D721Med (cell line): ENCODE data around the gene GNG12.

ENCODE experiments used
- DNase-seq: peaks from one replicate; pipeline ENCODE4 v3.0.0; 2011; ENCODE audit warnings: low spot score; ENCODE audit not compliant: insufficient read length
- FAIRE-seq: peaks from 2 replicates; lab custom pipeline; 2011; peaks lifted over from hg19 to GRCh38; lab: Jason Lieb, UNC
- TF ChIP-seq, protein P1 (sequence below): IDR thresholded peaks from 2 replicates; pipeline ENCODE4 v1.5.1; 2012; ENCODE audit warnings: mild to moderate bottlenecking, control low read depth; ENCODE audit not compliant: insufficient read depth; ENCODE audit errors: missing control alignments

The GNG12 gene

DNA sequence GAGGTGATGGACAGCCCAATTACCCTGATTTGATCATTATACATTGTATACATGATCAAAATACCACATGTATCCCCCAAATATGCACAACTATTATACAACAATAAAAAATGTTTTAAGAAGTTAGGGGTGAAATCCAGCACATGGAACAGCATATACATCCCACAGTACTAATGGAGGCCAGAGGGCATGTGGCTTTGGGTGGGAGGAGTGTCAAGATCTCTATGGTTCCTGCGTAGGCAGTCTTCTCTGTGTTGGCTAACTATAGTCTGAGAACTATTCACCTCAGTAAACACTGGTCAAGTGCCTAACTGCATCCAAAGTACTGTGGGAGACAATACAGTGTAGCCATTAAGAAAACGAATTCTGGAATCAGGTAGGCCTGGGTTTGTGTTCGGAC is 74.2 kb downstream of the GNG12 start:
- TF ChIP-seq, protein P1, sequence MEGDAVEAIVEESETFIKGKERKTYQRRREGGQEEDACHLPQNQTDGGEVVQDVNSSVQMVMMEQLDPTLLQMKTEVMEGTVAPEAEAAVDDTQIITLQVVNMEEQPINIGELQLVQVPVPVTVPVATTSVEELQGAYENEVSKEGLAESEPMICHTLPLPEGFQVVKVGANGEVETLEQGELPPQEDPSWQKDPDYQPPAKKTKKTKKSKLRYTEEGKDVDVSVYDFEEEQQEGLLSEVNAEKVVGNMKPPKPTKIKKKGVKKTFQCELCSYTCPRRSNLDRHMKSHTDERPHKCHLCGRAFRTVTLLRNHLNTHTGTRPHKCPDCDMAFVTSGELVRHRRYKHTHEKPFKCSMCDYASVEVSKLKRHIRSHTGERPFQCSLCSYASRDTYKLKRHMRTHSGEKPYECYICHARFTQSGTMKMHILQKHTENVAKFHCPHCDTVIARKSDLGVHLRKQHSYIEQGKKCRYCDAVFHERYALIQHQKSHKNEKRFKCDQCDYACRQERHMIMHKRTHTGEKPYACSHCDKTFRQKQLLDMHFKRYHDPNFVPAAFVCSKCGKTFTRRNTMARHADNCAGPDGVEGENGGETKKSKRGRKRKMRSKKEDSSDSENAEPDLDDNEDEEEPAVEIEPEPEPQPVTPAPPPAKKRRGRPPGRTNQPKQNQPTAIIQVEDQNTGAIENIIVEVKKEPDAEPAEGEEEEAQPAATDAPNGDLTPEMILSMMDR = no peak
- no peak for DNase-seq
- no peak for FAIRE-seq

DNA sequence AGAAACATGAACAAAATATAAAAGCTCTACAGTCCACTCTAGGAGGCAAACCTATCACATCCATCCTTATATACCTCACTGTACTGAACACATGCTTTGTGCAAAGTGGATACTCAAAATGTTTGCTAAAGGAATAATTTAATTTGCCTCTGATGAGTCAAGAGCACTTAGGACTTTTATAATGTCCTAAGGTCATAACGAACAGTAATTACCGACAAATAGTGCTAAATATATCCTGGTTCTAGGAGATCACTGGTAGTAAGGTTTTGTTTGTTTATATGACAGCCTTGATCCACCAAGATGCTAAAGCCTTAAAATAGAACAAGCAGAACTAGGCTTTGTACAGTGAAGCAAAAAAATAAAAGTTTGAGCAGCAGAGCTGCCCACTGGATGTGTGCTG is 77.6 kb downstream of the GNG12 start:
- DNase-seq = no peak
- FAIRE-seq = no peak
- TF ChIP-seq, protein P1 = no peak

DNA sequence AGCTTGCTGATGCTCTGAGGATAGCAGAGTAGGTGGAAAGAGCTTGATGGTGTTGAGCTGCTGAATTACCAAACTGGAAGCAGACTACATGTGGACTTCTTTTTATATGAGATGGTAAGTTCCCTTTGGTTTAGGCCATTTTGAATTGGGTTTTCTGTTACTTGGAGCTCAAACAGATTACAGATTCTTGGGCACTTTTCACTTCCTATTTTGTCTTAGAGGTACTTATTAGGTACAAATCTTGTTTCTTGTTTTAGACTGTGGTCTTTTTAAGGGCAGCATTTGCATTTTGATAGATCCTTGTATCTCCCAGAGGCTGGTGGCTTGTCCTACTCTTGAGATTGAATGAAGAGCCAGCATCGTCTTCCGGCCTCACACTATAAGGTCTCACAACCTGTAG is 78.1 kb downstream of the GNG12 start:
- no peak for DNase-seq
- no peak for FAIRE-seq
- TF ChIP-seq, protein P1 = no peak

DNA sequence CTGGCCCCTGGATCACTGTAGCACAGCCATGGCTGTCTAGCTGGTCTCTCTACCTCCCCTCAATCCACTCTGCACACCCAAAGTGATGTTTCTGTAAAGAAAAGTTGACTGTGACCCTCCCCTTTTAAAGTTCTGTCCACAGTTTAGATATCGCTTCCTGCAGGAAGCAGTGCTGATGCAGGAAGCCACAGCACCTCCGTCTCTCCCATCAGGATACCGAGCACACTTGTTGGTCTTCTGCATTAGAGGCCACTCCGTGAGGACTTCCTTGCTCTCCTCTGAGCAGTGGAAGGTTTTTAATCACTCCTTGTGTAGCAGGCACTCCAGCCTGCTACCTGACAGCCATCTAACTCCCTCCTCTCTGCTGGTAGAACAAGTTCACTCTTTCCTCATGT is 78.7 kb downstream of the GNG12 start:
- FAIRE-seq (no peak), DNase-seq (no peak)
- TF ChIP-seq, protein P1 = no peak

DNA sequence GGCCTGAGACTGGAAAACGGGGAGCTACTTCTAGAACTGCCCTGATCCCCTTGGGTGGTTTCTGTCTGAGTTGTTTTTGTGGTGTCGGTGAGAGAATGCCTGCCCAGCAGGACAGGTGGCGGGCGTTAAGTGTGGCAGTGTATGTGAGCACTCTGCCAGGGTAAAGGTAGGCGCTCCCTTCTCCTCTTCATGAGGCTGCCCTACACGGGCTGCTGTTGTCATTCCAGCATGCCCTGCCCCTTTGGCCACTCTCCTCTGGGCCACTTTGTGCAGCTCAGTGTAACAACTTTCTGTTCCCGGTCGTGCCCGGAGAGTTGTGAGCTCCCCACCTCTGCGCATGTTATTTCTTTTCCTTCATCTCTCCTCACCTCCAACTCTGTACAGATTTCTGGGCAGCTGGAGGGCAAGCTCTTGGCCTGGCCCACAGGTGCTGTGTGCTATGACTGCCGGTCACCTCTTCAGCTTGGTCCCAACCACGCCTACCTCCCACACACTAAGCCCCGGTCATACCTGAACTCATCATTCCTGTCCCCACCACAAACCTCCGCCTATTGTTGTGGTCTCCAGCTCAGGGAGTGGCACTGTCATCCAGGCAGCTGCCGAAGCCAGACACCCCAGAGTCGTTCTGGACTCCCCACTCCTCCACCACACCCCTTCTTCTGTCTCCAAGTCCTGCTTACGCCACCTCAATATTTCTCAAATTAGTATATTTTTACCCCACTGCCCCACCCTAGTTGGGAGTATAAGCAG is 79.3 kb downstream of the GNG12 start:
- TF ChIP-seq, protein P1 = no peak
- DNase-seq (no peak), FAIRE-seq (no peak)

DNA sequence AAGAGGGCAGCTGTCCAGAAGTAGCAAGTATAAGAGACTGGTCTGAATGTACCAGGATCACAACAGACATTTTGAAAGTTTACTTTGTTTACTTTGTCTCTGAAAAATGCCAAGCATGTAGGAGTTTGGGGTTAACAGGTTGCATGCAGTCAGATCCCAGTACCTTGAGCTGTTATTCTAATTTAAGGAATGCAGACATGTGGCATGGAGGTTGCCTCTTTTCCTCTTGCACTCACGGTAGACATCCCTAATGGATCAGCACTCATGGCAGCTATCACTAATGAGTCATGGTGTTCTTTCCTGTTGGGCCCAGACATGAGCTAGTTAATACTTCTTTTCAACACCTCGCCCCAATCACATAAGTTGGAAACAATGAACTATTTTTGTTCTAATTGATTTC is 81.0 kb downstream of the GNG12 start:
- FAIRE-seq (no peak), DNase-seq (no peak)
- TF ChIP-seq, protein P1 = no peak

DNA sequence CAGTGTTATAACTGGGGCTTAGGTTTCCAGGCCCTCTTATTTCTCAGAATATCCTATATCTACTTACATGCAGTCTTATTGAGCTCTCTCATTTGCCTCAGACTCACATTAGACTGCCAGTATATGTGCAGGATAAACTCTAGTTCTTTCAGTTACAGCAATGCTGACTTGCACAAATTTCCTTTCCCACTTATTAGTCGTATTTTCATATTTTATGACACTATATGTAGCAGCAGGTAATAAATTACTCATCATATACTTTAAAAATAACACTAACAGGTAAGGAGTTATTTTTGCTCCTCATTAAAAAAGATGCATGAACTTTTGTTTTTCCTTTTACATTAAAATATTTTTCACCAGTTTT is 82.6 kb downstream of the GNG12 start:
- TF ChIP-seq, protein P1 = no peak
- DNase-seq = no peak
- FAIRE-seq = no peak
